K562 (cell line): ENCODE measurements around the gene SEPTIN1. TPM values are rescaled to one million over a fixed set of nuclear protein-coding genes. Genes with fewer than 3 reads are reported as not detected.
A peak's percentile ranks its signal among the peaks of the same experiment; 100 is the strongest.

Experiments
- ATAC-seq: fragments of 200-7000 bp; cut with Tn5 transposase; 3 replicates; pipeline ENCODE4 v1.9.1; 2020; ENCODE audit warnings: moderate library complexity
- BruUV-seq: library from RNA; stranded (reverse); fragments of 400-500 nt; replicated peaks from 2 replicates; lab custom pipeline; 2021; lab: Mats Ljungman, UMichigan
- CTCF ChIA-PET: fragments of 300-600 bp; formaldehyde crosslinking; extraction: SDS; loops from one replicate; lab custom pipeline; 2021; ENCODE audit warnings: low intra/inter-chr PET ratio; lab: Yijun Ruan, JAX
- POLR2A ChIA-PET: fragments of 300-600, 350-650 bp; sonication (Branson Sonifier 250); formaldehyde crosslinking; extraction: SDS; loops from one replicate; lab custom pipeline; 2021; ENCODE audit warnings: antibody characterized with exemption, inconsistent platforms; lab: Yijun Ruan, JAX
- DNase-seq, 4 experiments: peaks; one replicate each; pipeline versions ENCODE4 v3.0.0 to v3.0.0-alpha.2; 2011 to 2018; ENCODE audit warnings: low spot score in 3 of 4, mixed read lengths in 3 of 4; ENCODE audit errors: extremely low read depth in 1 of 4
- FAIRE-seq: peaks from 2 replicates; lab custom pipeline; 2011; peaks lifted over from hg19 to GRCh38; lab: Jason Lieb, UNC
- H2AFZ ChIP-seq: 2 replicates; pipeline ENCODE4 v1.6.0; 2011; ENCODE audit warnings: low read depth, low read length, control low read depth, inconsistent platforms
- H3K27ac ChIP-seq: fragments of 200-600 bp; 3 replicates; pipeline ENCODE4 v1.8.0; 2011; ENCODE audit warnings: low read depth, mild to moderate bottlenecking, control low read depth, inconsistent platforms, low read length, moderate library complexity, mixed read lengths; ENCODE audit errors: extremely low read depth
- H3K27me3 ChIP-seq, 2 experiments: fragments of 300-600 bp in 1 of 2; 2 replicates in 1 of 2; 3 replicates in 1 of 2; pipeline versions ENCODE4 v1.6.0 to v1.8.0; 2011; ENCODE audit warnings: inconsistent platforms in 2 of 2, low read length in 2 of 2, mild to moderate bottlenecking in 1 of 2, mixed read lengths in 1 of 2, moderate library complexity in 1 of 2; ENCODE audit not compliant: control insufficient read depth in 2 of 2, insufficient read depth in 2 of 2
- H3K36me3 ChIP-seq: fragments of 300-600 bp; 3 replicates; pipeline ENCODE4 v1.8.0; 2011; ENCODE audit warnings: mild to moderate bottlenecking, low read length, inconsistent platforms; ENCODE audit not compliant: control insufficient read depth, insufficient read depth
- H3K4me1 ChIP-seq, 2 experiments: fragments of 200-600 bp in 1 of 2; replicated peaks in 1 of 2; 2 replicates in 1 of 2; 3 replicates in 1 of 2; pipeline versions ENCODE4 v1.5.1 to v1.8.0; 2011; ENCODE audit warnings: inconsistent platforms in 2 of 2, low read length in 2 of 2, mild to moderate bottlenecking in 1 of 2, mixed read lengths in 1 of 2, moderate library complexity in 1 of 2; ENCODE audit not compliant: control insufficient read depth in 2 of 2, insufficient read depth in 2 of 2
- H3K4me2 ChIP-seq: 2 replicates; pipeline ENCODE4 v1.6.1; 2011; ENCODE audit warnings: low read length, control low read depth, inconsistent platforms, mixed read lengths; ENCODE audit not compliant: insufficient read depth
- H3K4me3 ChIP-seq: fragments of 200-600 bp; sonication (generic), shearing (Covaris generic); 2 replicates; pipeline ENCODE4 v1.5.1; 2016; ENCODE audit warnings: control low read depth, inconsistent platforms
- H3K79me2 ChIP-seq: fragments of 200-600 bp; 3 replicates; pipeline ENCODE4 v1.8.0; 2011; ENCODE audit warnings: low read length, inconsistent platforms; ENCODE audit not compliant: control insufficient read depth, insufficient read depth
- H3K9ac ChIP-seq, 2 experiments: 2 replicates each; pipeline versions ENCODE4 v1.6.0 to v1.6.1; 2011; ENCODE audit warnings: low read depth in 2 of 2, low read length in 2 of 2, control low read depth in 1 of 2, inconsistent platforms in 1 of 2, mild to moderate bottlenecking in 1 of 2, mixed read lengths in 1 of 2; ENCODE audit not compliant: insufficient read depth in 1 of 2
- H3K9me1 ChIP-seq: one replicate; pipeline ENCODE4 v1.6.0; 2011; ENCODE audit warnings: inconsistent platforms, mild to moderate bottlenecking, low read length, moderate library complexity; ENCODE audit not compliant: control insufficient read depth, insufficient read depth
- H3K9me3 ChIP-seq: replicated peaks from 2 replicates; pipeline ENCODE4 v1.5.1; 2011; ENCODE audit warnings: low read depth, low read length, inconsistent platforms; ENCODE audit not compliant: control insufficient read depth, insufficient read depth
- H4K20me1 ChIP-seq: replicated peaks from 2 replicates; pipeline ENCODE4 v1.6.1; 2011; ENCODE audit warnings: low read length, inconsistent platforms, mixed read lengths; ENCODE audit not compliant: control insufficient read depth, insufficient read depth
- CCAR2 ChIP-seq: fragments of 200-400 bp; formaldehyde crosslinking; IDR thresholded peaks from 2 replicates; pipeline ENCODE4 v1.6.1; 2017; ENCODE audit warnings: mild to moderate bottlenecking, low read depth, low read length
- CCNT2 ChIP-seq: IDR thresholded peaks from 2 replicates; pipeline ENCODE4 v1.6.1; 2011; ENCODE audit warnings: borderline replicate concordance, low read depth, mild to moderate bottlenecking, moderate library complexity, mixed read lengths, low read length; ENCODE audit not compliant: insufficient read length; ENCODE audit errors: extremely low read depth
- CHD2 ChIP-seq: IDR thresholded peaks from 2 replicates; pipeline ENCODE4 v1.6.1; 2011; ENCODE audit warnings: low read depth, low read length
- HDAC3 ChIP-seq: fragments of 450-650 bp; IDR thresholded peaks from 2 replicates; pipeline ENCODE4 v1.6.1; 2018; ENCODE audit warnings: borderline replicate concordance, mild to moderate bottlenecking, moderate library complexity; ENCODE audit not compliant: partially characterized antibody
- MCM5 ChIP-seq: fragments of 450-650 bp; IDR thresholded peaks from 2 replicates; pipeline ENCODE4 v1.6.1; 2016; ENCODE audit warnings: low read depth
- MLX ChIP-seq, 2 experiments: fragments of 450-650 bp in 1 of 2; sonication (generic) in 1 of 2; formaldehyde crosslinking; conservative IDR thresholded peaks; 2 replicates each; pipeline versions ENCODE4 v1.4.0 to v1.8.1; 2020 to 2022; ENCODE audit warnings: mild to moderate bottlenecking in 1 of 2, missing genetic modification reagents in 1 of 2
- PRPF4 ChIP-seq: fragments of 200-400 bp; formaldehyde crosslinking; IDR thresholded peaks from one replicate; pipeline ENCODE4 v1.6.1; 2017; ENCODE audit warnings: low read length, low read depth, mild to moderate bottlenecking; ENCODE audit not compliant: insufficient read depth, poor library complexity, severe bottlenecking
- RBM39 ChIP-seq: fragments of 200-400 bp; formaldehyde crosslinking; optimal IDR thresholded peaks from 2 replicates; pipeline ENCODE3; 2018; ENCODE audit warnings: low read depth, low read length
- SNIP1 ChIP-seq: fragments of 450-650 bp; IDR thresholded peaks from 2 replicates; pipeline ENCODE4 v1.7.1; 2017; ENCODE audit warnings: low read depth, mild to moderate bottlenecking
- TFAP4 ChIP-seq: sonication (generic); formaldehyde crosslinking; IDR thresholded peaks from 2 replicates; pipeline ENCODE4 v1.8.0; 2022; ENCODE audit warnings: missing genetic modification reagents, mild to moderate bottlenecking, moderate library complexity, borderline replicate concordance
- VEZF1 ChIP-seq: fragments of 200-800 bp; sonication (Bioruptor generic); IDR thresholded peaks from 2 replicates; pipeline ENCODE4 v1.6.1; 2017; ENCODE audit warnings: missing genetic modification characterization, missing compliant biosample characterization
- ZNF778 ChIP-seq: fragments of 450-650 bp; formaldehyde crosslinking; IDR thresholded peaks from 2 replicates; pipeline ENCODE4 v1.4.0; 2020; ENCODE audit warnings: mild to moderate bottlenecking, moderate library complexity
- ZNF830 ChIP-seq: fragments of 250-450 bp; sonication (Bioruptor Pico); IDR thresholded peaks from 2 replicates; pipeline ENCODE4 v1.5.0; 2021; ENCODE audit warnings: mild to moderate bottlenecking
- WGBS: fragments of 100-300 bp; shearing (Covaris generic); methylation state at CpG from one replicate; pipeline ENCODE4 v1.1.6; 2016; ENCODE audit warnings: low coverage, mixed read lengths; ENCODE audit not compliant: insufficient coverage; ENCODE audit errors: missing lambda C conversion rate; 5-methylcytosine and 5-hydroxymethylcytosine counted together
- in situ Hi-C: fragments of 300-500 bp; cut with MboI; formaldehyde crosslinking; loops from 4 replicates; pipeline ENCODE4 v1.15.0; 2018; ENCODE audit warnings: inconsistent platforms, mixed read lengths
- intact Hi-C: fragments of 100-400 bp; cut with micrococcal nuclease; formaldehyde crosslinking; loops from 2 replicates; pipeline ENCODE4 v1.14.2; 2022
- polyA plus RNA-seq, 8 experiments: library from polyadenylated mRNA; depleted of rRNA in 4 of 8; stranded (reverse) in 5 of 8; unstranded in 3 of 8; fragments of >200 nt; fragmentation: Nextera tagmentation in 2 of 8; fragmentation: Illumina TruSeq in 1 of 8; extraction: Ambion mirVana in 2 of 8; extraction: Trizol in 1 of 8; gene quantifications; 2 replicates each; pipeline versions ENCODE4 v1.2.1 to v1.2.3, GENCODE V29; 2011 to 2014; ENCODE audit warnings: inconsistent platforms in 1 of 8, missing spikeins in 1 of 8
- total RNA-seq, 7 experiments: library from RNA; depleted of rRNA in 6 of 7; stranded (reverse); fragments of >200 nt in 6 of 7; fragmentation: Illumina TruSeq in 2 of 7; extraction: Trizol in 2 of 7; gene quantifications; 2 replicates each; pipeline versions ENCODE4 v1.2.1 to v1.2.3, GENCODE V29; 2011 to 2021; ENCODE audit warnings: low replicate concordance in 1 of 7

SEPTIN1 gene
- total and polyA plus RNA-seq, 9 of the 15 experiments (the other 6 are each of a cell fraction or from before 2014, with no cell fraction given) = 0.23 to 5.6 (median 1.7) TPM; not detected in 1

- TF ChIP-seq CHD2 = peak; percentile 22; the same call in 1 of the 2 replicates
- peak; percentile 71 for TF ChIP-seq CCNT2
These were observed 3.9 kb downstream of the SEPTIN1 start (continued) for GRCh38 chr16:30378236-30379157.

- Histone ChIP-seq H3K4me2 (peak overlapping the region; percentile 81), H3K27ac (peak overlapping the region; percentile 92), H4K20me1 (no peaks in the 10 kb centered on the region), H3K36me3 (peaks cover 7% of the 10 kb centered on the region; the same call in 1 of the 3 replicates), H3K27me3 (no peaks in the 10 kb centered on the region), H3K9me3 (no peaks in the 10 kb centered on the region), H3K79me2 (peaks cover 16% of the 10 kb centered on the region), H3K4me3 (peak overlapping the region; percentile 55), H3K9ac (peak overlapping the region; percentile 81 to 88), H3K4me1 (peaks cover 45 to 63% of the 10 kb centered on the region in 2 experiments), H2AFZ (peak overlapping the region; percentile 68), H3K9me1 (no peaks in the 10 kb centered on the region)
- ChIA-PET CTCF (no interaction called here), POLR2A (interaction anchor here (0.6 to 2.3 kb wide), 6 partner anchors 13 to 519 kb away, joined by 3 to 6 read pairs (median 4); partner anchors contain the start of genes CD2BP2 and CTF1)
- in situ Hi-C loops = no loop called here
- DNase-seq = peak in 1 of 4 experiments; percentile 95
- TSS peak; percentile 89 for BruUV-seq
- ATAC-seq = peak; percentile 47
- FAIRE-seq = no peak
- intact Hi-C loops = loop anchor here (10.0 kb wide), 1 partner anchor 313 kb away; the partner anchor contains the start of gene ALDOA
- WGBS = under 1% methylated on average over 30 of the region's 39 CpGs
- no peak for TF ChIP-seq PRPF4
- no peak for TF ChIP-seq CCAR2
- no peak for TF ChIP-seq RBM39
- 0 out of 2 replicates have a peak, but pooled peaks have one; percentile 54 for TF ChIP-seq ZNF830 (CRISPR knock-in tag)
- no peak for TF ChIP-seq ZNF778 (CRISPR knock-in tag)
- TF ChIP-seq TFAP4 = no peak; the same call in 1 of the 2 replicates
- TF ChIP-seq MLX (CRISPR knock-in tag; conservative IDR thresholded peaks at IDR 0.05) = no peak
- no peak for TF ChIP-seq MCM5
- TF ChIP-seq HDAC3 = no peak
- peak; percentile 91 for TF ChIP-seq VEZF1 (CRISPR knock-in tag)
- TF ChIP-seq SNIP1 = no peak
These were observed 4.5 kb downstream of the SEPTIN1 start for GRCh38 chr16:30377812-30378235.
